Measurements from ENCODE around the gene SERPINH1.

Gene SERPINH1

DNA sequence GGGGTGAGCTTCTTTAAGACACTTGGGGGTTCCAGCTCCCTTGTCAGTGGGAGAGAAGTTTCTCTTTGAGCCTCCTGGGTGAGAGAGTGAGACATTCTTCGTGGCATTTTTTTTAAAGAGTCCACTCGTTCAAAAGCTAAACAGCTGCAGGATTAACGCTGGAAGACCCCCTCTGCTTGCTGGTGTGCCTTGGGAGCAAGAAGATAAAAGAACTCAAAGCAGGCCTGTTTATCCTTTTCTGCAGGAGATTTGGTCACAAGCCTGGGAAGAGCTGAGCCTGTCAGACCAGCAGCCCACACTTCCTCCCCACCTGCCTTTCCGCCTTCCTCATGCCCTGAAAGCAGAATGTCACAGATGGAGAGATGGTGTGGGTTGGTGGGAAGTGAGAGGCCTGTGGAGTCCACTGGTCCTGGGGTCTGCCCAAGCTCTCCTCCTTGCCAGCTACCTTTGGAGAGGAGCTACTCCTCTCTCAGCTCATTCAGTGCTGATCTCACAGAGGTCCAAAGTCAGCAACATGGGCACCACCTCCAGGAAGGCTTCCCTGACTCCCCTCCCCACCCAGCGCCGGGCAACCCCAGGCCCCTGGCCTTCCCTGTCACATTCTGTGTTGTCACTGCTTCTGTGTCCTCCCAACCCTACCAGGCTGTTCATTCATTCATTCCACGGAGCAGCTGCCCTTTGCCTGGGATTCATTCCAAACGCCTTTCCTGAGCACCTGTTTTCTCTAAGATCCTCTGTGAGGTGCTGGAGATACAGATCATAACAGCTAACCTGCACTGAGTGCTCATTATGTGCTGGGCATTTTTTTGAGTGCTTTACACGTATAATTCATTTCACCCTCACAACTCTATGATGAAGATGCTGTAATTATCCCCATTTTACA is 43.0 kb upstream of the SERPINH1 start:
- H3K36me3 ChIP-seq (ENCODE audit: insufficient read depth, low read length): no peaks in the 10 kb centered on the region
- H3K9me3 ChIP-seq (ENCODE audit: insufficient read depth, low read depth, low read length): no peaks in the 10 kb centered on the region
- H3K4me2 ChIP-seq (ENCODE audit: low read depth, low read length, poor library complexity, severe bottlenecking): no peak overlapping the region
- no peak for TF ChIP-seq EZH2phosphoT487 (IDR thresholded peaks at IDR 0.05; ENCODE audit: borderline replicate concordance)
- TF ChIP-seq, protein P1, sequence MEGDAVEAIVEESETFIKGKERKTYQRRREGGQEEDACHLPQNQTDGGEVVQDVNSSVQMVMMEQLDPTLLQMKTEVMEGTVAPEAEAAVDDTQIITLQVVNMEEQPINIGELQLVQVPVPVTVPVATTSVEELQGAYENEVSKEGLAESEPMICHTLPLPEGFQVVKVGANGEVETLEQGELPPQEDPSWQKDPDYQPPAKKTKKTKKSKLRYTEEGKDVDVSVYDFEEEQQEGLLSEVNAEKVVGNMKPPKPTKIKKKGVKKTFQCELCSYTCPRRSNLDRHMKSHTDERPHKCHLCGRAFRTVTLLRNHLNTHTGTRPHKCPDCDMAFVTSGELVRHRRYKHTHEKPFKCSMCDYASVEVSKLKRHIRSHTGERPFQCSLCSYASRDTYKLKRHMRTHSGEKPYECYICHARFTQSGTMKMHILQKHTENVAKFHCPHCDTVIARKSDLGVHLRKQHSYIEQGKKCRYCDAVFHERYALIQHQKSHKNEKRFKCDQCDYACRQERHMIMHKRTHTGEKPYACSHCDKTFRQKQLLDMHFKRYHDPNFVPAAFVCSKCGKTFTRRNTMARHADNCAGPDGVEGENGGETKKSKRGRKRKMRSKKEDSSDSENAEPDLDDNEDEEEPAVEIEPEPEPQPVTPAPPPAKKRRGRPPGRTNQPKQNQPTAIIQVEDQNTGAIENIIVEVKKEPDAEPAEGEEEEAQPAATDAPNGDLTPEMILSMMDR (conservative IDR thresholded peaks at IDR 0.05; ENCODE audit: low read length): no peak
- H3K4me1 ChIP-seq (ENCODE audit: insufficient read depth, low read length, poor library complexity, severe bottlenecking): no peaks in the 10 kb centered on the region
- no peak overlapping the region for H3K4me3 ChIP-seq (ENCODE audit: low read length, poor library complexity, severe bottlenecking)
- H3K9ac ChIP-seq (ENCODE audit: low read depth, low read length, poor library complexity, severe bottlenecking): no peak overlapping the region
- H3K79me2 ChIP-seq (ENCODE audit: insufficient read depth, low read length): no peaks in the 10 kb centered on the region
- H3K27me3 ChIP-seq (ENCODE audit: insufficient read depth, low read length, poor library complexity, severe bottlenecking): no peaks in the 10 kb centered on the region
- H2AFZ ChIP-seq (ENCODE audit: low read length): no peak overlapping the region
- no peaks in the 10 kb centered on the region for H3K9me2 ChIP-seq (replicated peaks; ENCODE audit: low read depth, low read length)
- no peaks in the 10 kb centered on the region for H4K20me1 ChIP-seq (ENCODE audit: insufficient read depth, low read length, poor library complexity, severe bottlenecking)
- H3F3A ChIP-seq (ENCODE audit: low read depth): no peaks in the 10 kb centered on the region

- H3K4me3 ChIP-seq (ENCODE audit: low read length, poor library complexity, severe bottlenecking): no peak overlapping the region
- H3K9me2 ChIP-seq (replicated peaks; ENCODE audit: low read depth, low read length): no peaks in the 10 kb centered on the region
- H3K9me3 ChIP-seq (ENCODE audit: insufficient read depth, low read depth, low read length): no peaks in the 10 kb centered on the region
- no peak for TF ChIP-seq EZH2phosphoT487 (IDR thresholded peaks at IDR 0.05; ENCODE audit: borderline replicate concordance)
- TF ChIP-seq, protein P1 (conservative IDR thresholded peaks at IDR 0.05; ENCODE audit: low read length): no peak
- H3K27me3 ChIP-seq (ENCODE audit: insufficient read depth, low read length, poor library complexity, severe bottlenecking): no peaks in the 10 kb centered on the region
- no peaks in the 10 kb centered on the region for H3K79me2 ChIP-seq (ENCODE audit: insufficient read depth, low read length)
- peaks cover 4% of the 10 kb centered on the region for H3K4me1 ChIP-seq (ENCODE audit: insufficient read depth, low read length, poor library complexity, severe bottlenecking)
- no peak overlapping the region for H3K4me2 ChIP-seq (ENCODE audit: low read depth, low read length, poor library complexity, severe bottlenecking)
- no peak overlapping the region for H2AFZ ChIP-seq (ENCODE audit: low read length)
- no peaks in the 10 kb centered on the region for H3K36me3 ChIP-seq (ENCODE audit: insufficient read depth, low read length)
- H3F3A ChIP-seq (ENCODE audit: low read depth): no peaks in the 10 kb centered on the region
- no peaks in the 10 kb centered on the region for H4K20me1 ChIP-seq (ENCODE audit: insufficient read depth, low read length, poor library complexity, severe bottlenecking)
- H3K9ac ChIP-seq (ENCODE audit: low read depth, low read length, poor library complexity, severe bottlenecking): no peak overlapping the region
Observed at GRCh38 chr11:75520688-75521087, 41.4 kb upstream of the SERPINH1 start.

DNA sequence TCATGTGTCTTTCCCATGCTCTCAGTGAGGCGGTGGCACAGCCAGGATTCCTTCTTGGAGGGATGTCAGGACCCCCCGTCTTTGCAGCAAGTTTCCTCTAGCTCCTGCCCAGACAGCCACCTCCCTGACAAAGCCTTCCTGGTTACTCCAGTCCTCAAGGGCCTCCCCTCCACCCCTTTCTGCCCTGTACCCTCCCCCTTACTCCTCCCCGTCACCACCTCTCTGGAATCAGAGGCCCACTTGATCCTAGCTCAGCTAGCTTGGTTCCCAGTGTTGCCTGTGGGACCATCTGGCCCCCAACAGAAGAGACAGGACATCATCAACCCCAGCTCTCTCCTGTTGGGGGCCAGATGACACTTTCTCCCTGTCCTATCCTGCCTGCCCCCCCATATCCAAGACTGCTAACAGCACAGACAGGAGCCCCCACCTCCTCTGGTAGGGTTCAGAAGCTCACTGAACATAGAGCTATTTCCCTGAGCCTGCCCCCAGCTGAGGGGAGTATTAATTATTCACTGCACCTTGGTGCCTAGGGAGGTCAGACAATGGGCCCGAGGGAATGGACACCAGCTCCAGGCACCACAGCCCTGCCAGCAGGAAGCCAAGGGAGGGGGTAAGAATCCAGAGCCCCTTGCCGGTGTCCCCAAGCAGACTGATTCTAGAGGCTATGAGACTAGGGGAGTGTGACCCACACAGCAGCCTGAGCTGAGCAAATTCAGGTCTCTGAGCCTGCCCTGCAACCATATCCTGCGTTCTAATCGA is 39.6 kb upstream of the SERPINH1 start:
- Histone ChIP-seq H3K4me1 (ENCODE audit: insufficient read depth, low read length, poor library complexity, severe bottlenecking) (peaks cover 8% of the 10 kb centered on the region), H3K79me2 (ENCODE audit: insufficient read depth, low read length) (peaks cover 5% of the 10 kb centered on the region; the same call in 1 of the 2 replicates), H3K9ac (ENCODE audit: low read depth, low read length, poor library complexity, severe bottlenecking) (no peak overlapping the region)

More for the DNA sequence above, 39.6 kb upstream of the SERPINH1 start:
- no peak overlapping the region for H3K4me2 ChIP-seq (ENCODE audit: low read depth, low read length, poor library complexity, severe bottlenecking)
- no peaks in the 10 kb centered on the region for H3K9me2 ChIP-seq (replicated peaks; ENCODE audit: low read depth, low read length)
- H3K36me3 ChIP-seq (ENCODE audit: insufficient read depth, low read length): no peaks in the 10 kb centered on the region
- TF ChIP-seq, protein P1 (conservative IDR thresholded peaks at IDR 0.05; ENCODE audit: low read length): no peak
- TF ChIP-seq EZH2phosphoT487 (IDR thresholded peaks at IDR 0.05; ENCODE audit: borderline replicate concordance): no peak
- H3K9me3 ChIP-seq (ENCODE audit: insufficient read depth, low read depth, low read length): no peaks in the 10 kb centered on the region
- H2AFZ ChIP-seq (ENCODE audit: low read length): no peak overlapping the region
- no peak overlapping the region for H3K4me3 ChIP-seq (ENCODE audit: low read length, poor library complexity, severe bottlenecking)
- H3K27me3 ChIP-seq (ENCODE audit: insufficient read depth, low read length, poor library complexity, severe bottlenecking): no peaks in the 10 kb centered on the region
- no peaks in the 10 kb centered on the region for H4K20me1 ChIP-seq (ENCODE audit: insufficient read depth, low read length, poor library complexity, severe bottlenecking)
- H3F3A ChIP-seq (ENCODE audit: low read depth): no peaks in the 10 kb centered on the region

Data from Loucy (cell line).